A673 (cell line): Measurements from ENCODE around the gene PANX3. TPM values are rescaled to one million over a fixed set of nuclear protein-coding genes. Genes with fewer than 3 reads are reported as not detected.

Source experiments
- BruUV-seq: library from RNA; stranded (reverse); fragments of 400-500 nt; replicated peaks from 2 replicates; lab custom pipeline; 2021; lab: Mats Ljungman, UMichigan
- CTCF ChIA-PET: fragments of 300-600 bp; sonication (Branson Sonifier 250); formaldehyde crosslinking; loops from one replicate; lab custom pipeline; 2022; ENCODE audit warnings: antibody characterized with exemption; lab: Charles Lee
- POLR2A ChIA-PET: fragments of 300-600 bp; sonication (Branson Sonifier 250); formaldehyde crosslinking; loops from one replicate; lab custom pipeline; 2022; ENCODE audit warnings: antibody characterized with exemption; ENCODE audit not compliant: low non-redundant PET; lab: Charles Lee
- DNase-seq: peaks from one replicate; pipeline ENCODE4 v3.0.0-alpha.2; 2015; ENCODE audit warnings: low spot score
- H3K27ac ChIP-seq: fragments of 200-600 bp; sonication (generic); 2 replicates; pipeline ENCODE4 v1.5.1; 2016; ENCODE audit warnings: mixed run types, low read depth, mild to moderate bottlenecking, mixed read lengths, antibody characterized with exemption, low read length; ENCODE audit not compliant: poor library complexity, severe bottlenecking
- H3K27me3 ChIP-seq: fragments of 200-600 bp; sonication (generic); replicated peaks from 2 replicates; pipeline ENCODE4 v1.6.1; 2017; ENCODE audit warnings: mixed run types, low read depth, mild to moderate bottlenecking, mixed read lengths, antibody characterized with exemption, low read length; ENCODE audit not compliant: insufficient read depth, poor library complexity
- H3K36me3 ChIP-seq: fragments of 200-600 bp; sonication (generic); 2 replicates; pipeline ENCODE4 v1.6.1; 2016; ENCODE audit warnings: mixed run types, mild to moderate bottlenecking, mixed read lengths, antibody characterized with exemption, low read length; ENCODE audit not compliant: insufficient read depth, poor library complexity, severe bottlenecking
- H3K4me1 ChIP-seq: fragments of 200-600 bp; sonication (generic); 2 replicates; pipeline ENCODE4 v1.6.1; 2017; ENCODE audit warnings: mixed run types, mild to moderate bottlenecking, mixed read lengths, antibody characterized with exemption, low read length; ENCODE audit not compliant: insufficient read depth, poor library complexity, severe bottlenecking
- H3K4me3 ChIP-seq: fragments of 200-600 bp; sonication (generic); 2 replicates; pipeline ENCODE4 v1.5.1; 2016; ENCODE audit warnings: low read depth, mixed run types, mild to moderate bottlenecking, mixed read lengths, low read length; ENCODE audit not compliant: poor library complexity, severe bottlenecking
- H3K9me3 ChIP-seq: fragments of 200-600 bp; sonication (generic); 2 replicates; pipeline ENCODE4 v1.6.1; 2016; ENCODE audit warnings: mixed run types, low read depth, mild to moderate bottlenecking, mixed read lengths, antibody characterized with exemption, low read length; ENCODE audit not compliant: poor library complexity, severe bottlenecking
- CTCF ChIP-seq: fragments of 300-800, 200-600 bp; sonication (generic); conservative IDR thresholded peaks from 2 replicates; pipeline ENCODE4 v1.5.1; 2017; ENCODE audit warnings: low read depth, mild to moderate bottlenecking, antibody characterized with exemption, low read length, moderate library complexity, mixed read lengths
- EZH2 ChIP-seq: fragments of 200-600 bp; sonication (generic); IDR thresholded peaks from 2 replicates; pipeline ENCODE4 v1.6.1; 2017; ENCODE audit warnings: borderline replicate concordance, low read depth, mild to moderate bottlenecking, mixed read lengths, antibody characterized with exemption, low read length; ENCODE audit not compliant: poor library complexity, severe bottlenecking
- intact Hi-C: fragments of 100-400 bp; cut with micrococcal nuclease; formaldehyde crosslinking; loops from one replicate; pipeline ENCODE4 v1.10.0; 2022; ENCODE audit not compliant: unreplicated experiment
- total RNA-seq: library from RNA; stranded (reverse); gene quantifications from 2 replicates; pipeline ENCODE4 v1.2.3, GENCODE V29; 2021

Gene PANX3
- total RNA-seq, 1 experiment from 2014 or later, result not detected

GRCh38 chr11:124643042-124643604 is 31.9 kb downstream of the PANX3 start:
- BruUV-seq, result no TSS peak
- Histone ChIP-seq H3K36me3 (peaks cover 8% of the 10 kb centered on the region), H3K27me3 (no peaks in the 10 kb centered on the region), H3K9me3 (no peaks in the 10 kb centered on the region), H3K4me3 (no peak overlapping the region), H3K27ac (no peak overlapping the region), H3K4me1 (peaks cover 6% of the 10 kb centered on the region)
- TF ChIP-seq CTCF (no peak), EZH2 (no peak)
- ChIA-PET CTCF (interaction anchor here (1.6 kb wide), 1 partner anchor 194 kb away, joined by 5 read pairs; no protein-coding TSS in a partner anchor), POLR2A (no interaction called here)
- no peak for DNase-seq
- intact Hi-C loops, result no loop called here

- no peak for TF ChIP-seq CTCF
- TF ChIP-seq EZH2, result no peak
- Histone ChIP-seq H3K27me3 (no peaks in the 10 kb centered on the region), H3K36me3 (peaks cover 3% of the 10 kb centered on the region), H3K4me1 (peaks cover 6% of the 10 kb centered on the region), H3K27ac (no peak overlapping the region), H3K9me3 (no peaks in the 10 kb centered on the region), H3K4me3 (no peak overlapping the region)
- intact Hi-C loops, result loop anchor here (1.0 kb wide), 2 partner anchors 193 to 223 kb away; no protein-coding TSS in a partner anchor
- CTCF ChIA-PET, result interaction anchor here (0.6 to 1.6 kb wide), 4 partner anchors 114 to 232 kb away, joined by 3 to 5 read pairs (median 4); no protein-coding TSS in a partner anchor
- no peak for DNase-seq
- BruUV-seq, result no TSS peak
- POLR2A ChIA-PET, result no interaction called here
Measured at GRCh38 chr11:124643605-124644425, 32.6 kb downstream of the PANX3 start.

- H3K27me3 ChIP-seq, result no peaks in the 10 kb centered on the region
- H3K4me3 ChIP-seq, result no peak overlapping the region
- TF ChIP-seq CTCF (peak; percentile 98), EZH2 (no peak)
- peaks cover 6% of the 10 kb centered on the region for H3K4me1 ChIP-seq
- H3K9me3 ChIP-seq, result no peaks in the 10 kb centered on the region
- H3K27ac ChIP-seq, result no peak overlapping the region
- H3K36me3 ChIP-seq, result peaks cover 3% of the 10 kb centered on the region
- DNase-seq, result peak; percentile 88
- CTCF ChIA-PET, result interaction anchor here (0.6 to 1.3 kb wide), 4 partner anchors 113 to 232 kb away, joined by 3 to 4 read pairs (median 4); no protein-coding TSS in a partner anchor
- POLR2A ChIA-PET, result no interaction called here
- no TSS peak for BruUV-seq
- intact Hi-C loops, result loop anchor here (1.0 kb wide), 2 partner anchors 193 to 223 kb away; no protein-coding TSS in a partner anchor
Measured at GRCh38 chr11:124644426-124645280, 33.4 kb downstream of the PANX3 start.
